DMS114 treated with DMSO at 0.1 percent for 48 hours (cell line): ENCODE measurements around the gene METTL14.

Experiments
- DNase-seq: peaks from one replicate; lab custom pipeline; 2025; ENCODE audit not compliant: unreplicated experiment; lab: John Stamatoyannopoulos, UW

METTL14 gene

GRCh38 chr4:118756958-118757357 is 71.8 kb downstream of the METTL14 start:
- no peak for DNase-seq

- no peak for DNase-seq
Measured at GRCh38 chr4:118757761-118758251, 72.6 kb downstream of the METTL14 start.

- DNase-seq = no peak
Measured at GRCh38 chr4:118758293-118758692, 73.1 kb downstream of the METTL14 start.

DNA sequence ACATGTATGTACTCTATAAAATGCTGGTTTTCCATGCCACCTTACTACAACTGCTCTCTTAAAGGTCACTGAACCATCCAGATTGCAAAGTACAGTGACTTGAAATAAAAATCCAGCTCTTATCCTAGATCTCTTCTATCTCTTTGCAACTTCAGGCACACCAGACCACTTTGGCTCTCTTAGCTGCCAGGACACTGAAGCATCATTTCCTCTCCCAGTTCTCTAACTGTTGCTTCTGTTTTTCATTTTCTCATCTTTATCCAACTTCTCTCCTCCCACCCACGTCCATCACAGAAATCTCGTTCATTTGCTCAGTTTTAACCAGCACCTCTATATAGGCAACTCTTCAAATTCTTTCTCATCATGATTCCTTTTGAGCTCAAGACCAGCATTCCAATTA is 74.3 kb downstream of the METTL14 start:
- no peak for DNase-seq

- no peak for DNase-seq
Measured at GRCh38 chr4:118760092-118760491, 74.9 kb downstream of the METTL14 start.

GRCh38 chr4:118760493-118760892 is 75.3 kb downstream of the METTL14 start:
- no peak for DNase-seq

- DNase-seq = no peak
Measured at GRCh38 chr4:118761397-118762016, 76.3 kb downstream of the METTL14 start.

GRCh38 chr4:118762155-118762554 is 77.0 kb downstream of the METTL14 start:
- DNase-seq = no peak

DNA sequence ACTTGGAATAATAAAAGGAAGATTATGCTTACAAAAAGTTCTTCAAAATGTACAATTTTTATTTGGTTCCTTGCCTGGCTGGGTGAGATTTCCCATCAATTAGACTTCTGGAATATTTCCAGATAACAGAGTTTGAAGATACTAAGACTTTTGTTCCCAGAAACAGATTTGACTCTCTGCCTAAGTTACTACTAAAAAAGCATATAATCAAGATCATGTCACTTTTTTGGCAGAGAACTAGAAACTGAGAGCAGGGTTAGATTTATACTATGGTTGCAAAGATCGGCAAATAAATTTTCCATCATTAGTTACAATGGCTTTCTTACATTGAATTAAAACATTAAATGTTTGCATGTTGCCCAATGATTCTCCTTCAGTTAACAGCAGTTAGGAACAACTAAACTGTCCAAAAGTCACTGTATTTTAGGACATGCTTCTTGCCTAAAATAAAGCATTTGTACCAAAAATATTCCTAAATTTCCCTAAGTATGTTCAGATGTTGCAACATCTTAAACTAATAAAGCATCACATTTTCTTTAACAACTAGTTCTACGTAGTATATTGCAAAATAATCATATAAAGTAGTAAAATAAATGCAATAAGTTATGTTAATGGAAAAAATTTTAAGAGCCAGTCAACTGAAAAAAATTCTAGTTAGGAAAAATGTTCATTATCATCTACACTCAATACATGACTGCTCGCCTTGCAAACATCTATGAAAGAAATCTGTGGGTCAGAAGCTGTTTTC is 77.7 kb downstream of the METTL14 start:
- no peak for DNase-seq
